ENCODE results near the gene ITGB1.

DNA sequence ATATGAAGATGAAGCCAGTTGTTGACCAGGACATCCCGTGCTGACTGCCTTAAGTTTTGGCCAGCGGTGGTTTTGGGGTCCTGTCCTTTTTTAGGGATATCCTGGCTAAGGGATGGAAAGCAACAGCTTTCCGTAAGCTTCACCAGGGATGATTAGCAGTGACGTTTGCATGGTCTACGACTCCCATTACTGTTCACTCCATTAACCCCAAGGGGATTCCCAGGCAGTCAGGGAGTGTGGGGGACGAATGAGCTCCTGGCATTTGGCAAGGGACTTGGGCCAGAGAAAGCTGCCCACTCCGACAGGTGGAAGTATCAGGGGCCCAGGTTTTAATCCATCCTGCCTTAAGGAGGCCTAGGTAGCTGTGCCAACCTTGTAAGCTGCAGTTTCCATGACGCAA, 66.8 kb downstream of the ITGB1 start:
- TF ChIP-seq, protein P1, sequence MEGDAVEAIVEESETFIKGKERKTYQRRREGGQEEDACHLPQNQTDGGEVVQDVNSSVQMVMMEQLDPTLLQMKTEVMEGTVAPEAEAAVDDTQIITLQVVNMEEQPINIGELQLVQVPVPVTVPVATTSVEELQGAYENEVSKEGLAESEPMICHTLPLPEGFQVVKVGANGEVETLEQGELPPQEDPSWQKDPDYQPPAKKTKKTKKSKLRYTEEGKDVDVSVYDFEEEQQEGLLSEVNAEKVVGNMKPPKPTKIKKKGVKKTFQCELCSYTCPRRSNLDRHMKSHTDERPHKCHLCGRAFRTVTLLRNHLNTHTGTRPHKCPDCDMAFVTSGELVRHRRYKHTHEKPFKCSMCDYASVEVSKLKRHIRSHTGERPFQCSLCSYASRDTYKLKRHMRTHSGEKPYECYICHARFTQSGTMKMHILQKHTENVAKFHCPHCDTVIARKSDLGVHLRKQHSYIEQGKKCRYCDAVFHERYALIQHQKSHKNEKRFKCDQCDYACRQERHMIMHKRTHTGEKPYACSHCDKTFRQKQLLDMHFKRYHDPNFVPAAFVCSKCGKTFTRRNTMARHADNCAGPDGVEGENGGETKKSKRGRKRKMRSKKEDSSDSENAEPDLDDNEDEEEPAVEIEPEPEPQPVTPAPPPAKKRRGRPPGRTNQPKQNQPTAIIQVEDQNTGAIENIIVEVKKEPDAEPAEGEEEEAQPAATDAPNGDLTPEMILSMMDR (conservative IDR thresholded peaks at IDR 0.05 in 1 of 2, IDR thresholded peaks at IDR 0.05 in 1 of 2; ENCODE audit: extremely low read depth in 1 of 2, insufficient read depth in 1 of 2, low read depth in 1 of 2, low read length in 2 of 2): no peak
- no peak for TF ChIP-seq EZH2 (IDR thresholded peaks at IDR 0.05; ENCODE audit: borderline replicate concordance, low read length)

Measured in mammary epithelial cell (primary cell).